OCI-LY7 (cell line): ENCODE data around the gene MREG. TPM values are rescaled to one million over a fixed set of nuclear protein-coding genes. Genes with fewer than 3 reads are reported as not detected.

Source experiments
- BruUV-seq: library from RNA; stranded (reverse); fragments of 400-500 nt; replicated peaks from 2 replicates; lab custom pipeline; 2021; lab: Mats Ljungman, UMichigan
- CTCF ChIA-PET: fragments of 300-600 bp; sonication (Branson Sonifier 250); formaldehyde crosslinking; loops from one replicate; lab custom pipeline; 2022; ENCODE audit warnings: antibody characterized with exemption; ENCODE audit not compliant: unreplicated experiment; lab: Charles Lee
- POLR2A ChIA-PET: fragments of 300-600 bp; sonication (Branson Sonifier 250); formaldehyde crosslinking; loops from one replicate; lab custom pipeline; 2022; ENCODE audit warnings: antibody characterized with exemption; lab: Charles Lee
- DNase-seq: peaks from one replicate; pipeline ENCODE4 v3.0.0-alpha.2; 2015; ENCODE audit warnings: low spot score
- H2AFZ ChIP-seq: fragments of 200-600 bp; sonication (generic), shearing (Covaris generic); 2 replicates; pipeline ENCODE4 v1.6.1; 2014; ENCODE audit warnings: mild to moderate bottlenecking, antibody characterized with exemption, low read length, moderate library complexity
- H3K27ac ChIP-seq: fragments of 200-600 bp; sonication (generic); 2 replicates; pipeline ENCODE4 v1.5.1; 2014; ENCODE audit warnings: mixed run types, low read depth, mild to moderate bottlenecking, moderate library complexity, low read length, inconsistent platforms; ENCODE audit not compliant: poor library complexity, severe bottlenecking
- H3K36me3 ChIP-seq: fragments of 200-600 bp; sonication (generic); 2 replicates; pipeline ENCODE4 v1.6.1; 2014; ENCODE audit warnings: mild to moderate bottlenecking, antibody characterized with exemption, low read length, moderate library complexity, mixed read lengths; ENCODE audit not compliant: insufficient read depth
- H3K4me1 ChIP-seq: fragments of 200-600 bp; sonication (generic); 2 replicates; pipeline ENCODE4 v1.5.1; 2014; ENCODE audit warnings: mild to moderate bottlenecking, low read length; ENCODE audit not compliant: insufficient read depth, poor library complexity, severe bottlenecking
- H3K4me2 ChIP-seq: fragments of 200-600 bp; sonication (generic); 2 replicates; pipeline ENCODE4 v1.6.1; 2014; ENCODE audit warnings: mild to moderate bottlenecking, low read length
- H3K4me3 ChIP-seq: fragments of 200-600 bp; sonication (generic); 2 replicates; pipeline ENCODE4 v1.5.1; 2014; ENCODE audit warnings: mild to moderate bottlenecking, low read depth, low read length; ENCODE audit not compliant: poor library complexity, severe bottlenecking
- H3K79me2 ChIP-seq: fragments of 200-600 bp; sonication (generic); 2 replicates; pipeline ENCODE4 v1.6.1; 2016; ENCODE audit warnings: low read depth, mild to moderate bottlenecking, low read length, moderate library complexity, mixed read lengths; ENCODE audit not compliant: insufficient read depth
- H3K9me2 ChIP-seq: fragments of 200-600 bp; sonication (generic); 2 replicates; pipeline ENCODE4 v1.6.1; 2016; ENCODE audit warnings: mild to moderate bottlenecking, low read length, mixed read lengths; ENCODE audit not compliant: insufficient read depth
- H3K9me3 ChIP-seq: fragments of 200-600 bp; sonication (generic); 2 replicates; pipeline ENCODE4 v1.6.1; 2014; ENCODE audit warnings: mild to moderate bottlenecking, mixed run types, low read length, mixed read lengths
- H4K20me1 ChIP-seq: fragments of 200-600 bp; sonication (generic); 2 replicates; pipeline ENCODE4 v1.6.1; 2014; ENCODE audit warnings: mild to moderate bottlenecking, antibody characterized with exemption, low read length, moderate library complexity, mixed read lengths; ENCODE audit not compliant: insufficient read depth
- CTCF ChIP-seq: fragments of 200-600 bp; sonication (generic); conservative IDR thresholded peaks from 2 replicates; pipeline ENCODE4 v1.5.1; 2014; ENCODE audit warnings: mild to moderate bottlenecking, antibody characterized with exemption, low read length, moderate library complexity, mixed read lengths
- EZH2phosphoT487 ChIP-seq: fragments of 200-600 bp; sonication (generic); IDR thresholded peaks from 2 replicates; pipeline ENCODE4 v1.6.1; 2018; ENCODE audit warnings: low read depth, borderline replicate concordance, mild to moderate bottlenecking, mixed run types, antibody characterized with exemption, low read length, moderate library complexity, mixed read lengths
- intact Hi-C: fragments of 100-400 bp; cut with micrococcal nuclease; formaldehyde crosslinking; loops from one replicate; pipeline ENCODE4 v1.10.0; 2022; ENCODE audit not compliant: unreplicated experiment
- total RNA-seq, 2 experiments: library from RNA; depleted of rRNA in 1 of 2; stranded (reverse); fragments of >200 nt in 1 of 2; shearing (Covaris generic) in 1 of 2; gene quantifications; 2 replicates each; pipeline ENCODE4 v1.2.3, GENCODE V29; 2014 to 2022

The MREG gene
- total RNA-seq, 2 experiments from 2014 or later = 5.6 to 9.3 TPM

GRCh38 chr2:215984661-215985060, 28.7 kb downstream of the MREG start:
- intact Hi-C loops = no loop called here
- CTCF ChIA-PET = no interaction called here
- H3K27ac ChIP-seq = no peak overlapping the region
- no peaks in the 10 kb centered on the region for H4K20me1 ChIP-seq
- no peak overlapping the region for H2AFZ ChIP-seq
- 0 out of 2 replicates have a peak, but pooled peaks cover 8% of the 10 kb centered on the region for H3K9me3 ChIP-seq
- DNase-seq = no peak
- H3K4me2 ChIP-seq = no peak overlapping the region
- peaks cover 18% of the 10 kb centered on the region for H3K36me3 ChIP-seq
- no TSS peak for BruUV-seq
- no peaks in the 10 kb centered on the region for H3K4me1 ChIP-seq
- POLR2A ChIA-PET = interaction anchor here (1.0 to 1.9 kb wide), 2 partner anchors 10 to 75 kb away, joined by 3 to 6 read pairs; no protein-coding TSS in a partner anchor
- TF ChIP-seq EZH2phosphoT487 (no peak), CTCF (no peak)
- no peaks in the 10 kb centered on the region for H3K79me2 ChIP-seq
- no peaks in the 10 kb centered on the region for H3K9me2 ChIP-seq
- H3K4me3 ChIP-seq = no peak overlapping the region

- H3K9me2 ChIP-seq = no peaks in the 10 kb centered on the region
- H2AFZ ChIP-seq = no peak overlapping the region
- H4K20me1 ChIP-seq = no peaks in the 10 kb centered on the region
- no peak for TF ChIP-seq EZH2phosphoT487
- no peak for TF ChIP-seq CTCF
- no peak for DNase-seq
- H3K9me3 ChIP-seq = 0 out of 2 replicates have a peak, but pooled peaks cover 8% of the 10 kb centered on the region
- intact Hi-C loops = no loop called here
- no peak overlapping the region for H3K27ac ChIP-seq
- H3K4me1 ChIP-seq = no peaks in the 10 kb centered on the region
- CTCF ChIA-PET = no interaction called here
- BruUV-seq = no TSS peak
- POLR2A ChIA-PET = no interaction called here
- H3K4me2 ChIP-seq = no peak overlapping the region
- H3K4me3 ChIP-seq = no peak overlapping the region
- H3K36me3 ChIP-seq = peaks cover 18% of the 10 kb centered on the region
- no peaks in the 10 kb centered on the region for H3K79me2 ChIP-seq
Observed at GRCh38 chr2:215983581-215984351, 29.6 kb downstream of the MREG start.

- BruUV-seq = no TSS peak
Observed at GRCh38 chr2:215982465-215982875, 30.9 kb downstream of the MREG start.

More at GRCh38 chr2:215982465-215982875, 30.9 kb downstream of the MREG start:
- Histone ChIP-seq H3K4me1 (no peaks in the 10 kb centered on the region), H3K4me2 (no peak overlapping the region), H3K9me3 (0 out of 2 replicates have a peak, but pooled peaks cover 8% of the 10 kb centered on the region), H2AFZ (no peak overlapping the region), H3K27ac (no peak overlapping the region), H4K20me1 (no peaks in the 10 kb centered on the region), H3K79me2 (no peaks in the 10 kb centered on the region), H3K36me3 (peaks cover 18% of the 10 kb centered on the region), H3K4me3 (no peak overlapping the region), H3K9me2 (no peaks in the 10 kb centered on the region)
- ChIA-PET CTCF (no interaction called here), POLR2A (no interaction called here)
- no peak for DNase-seq
- TF ChIP-seq CTCF (no peak), EZH2phosphoT487 (no peak)
- intact Hi-C loops = no loop called here
